GM12874 (cell line): ENCODE measurements around the gene TBL1XR1.

Experiments used
- TF ChIP-seq, protein P1 (sequence below): IDR thresholded peaks from 2 replicates; pipeline ENCODE4 v1.5.1; 2011; ENCODE audit warnings: low read depth, mild to moderate bottlenecking, control low read depth, low read length, moderate library complexity; ENCODE audit not compliant: insufficient read depth

Gene TBL1XR1

DNA sequence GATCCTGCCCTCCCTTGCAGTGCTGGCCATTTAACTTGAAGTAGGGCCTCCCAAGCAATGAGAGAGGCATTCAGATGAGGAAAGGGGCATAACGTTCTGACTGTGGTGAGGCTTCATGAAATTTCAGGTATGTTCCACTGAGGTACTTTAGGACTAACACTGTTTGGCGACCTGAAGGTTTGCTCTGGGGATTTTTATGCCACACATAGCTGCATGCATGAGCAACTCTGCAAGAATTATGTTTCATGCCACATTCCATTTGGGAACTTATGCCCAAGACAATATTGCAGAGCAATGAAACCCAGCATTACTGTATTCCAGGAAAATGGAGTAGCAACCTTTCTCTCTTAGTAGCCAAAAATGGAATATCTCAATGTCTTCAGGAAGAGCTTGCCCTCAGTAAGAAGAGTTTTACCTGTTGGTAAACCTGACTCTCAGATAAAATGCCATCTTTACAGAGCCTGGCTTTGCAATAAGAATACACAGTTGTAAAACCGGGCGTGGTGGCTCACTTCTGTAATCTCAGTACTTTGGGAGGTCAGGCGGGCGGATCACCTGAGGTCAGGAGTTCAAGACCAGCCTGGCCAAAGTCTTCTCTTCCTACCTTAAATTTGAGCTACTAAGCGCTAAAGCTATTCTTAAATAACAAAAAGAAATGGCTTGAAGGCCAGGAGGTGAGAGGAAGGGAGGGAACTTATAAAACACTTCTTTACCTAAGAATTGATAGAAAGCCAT, 16.7 kb upstream of the TBL1XR1 start:
- TF ChIP-seq, protein P1, sequence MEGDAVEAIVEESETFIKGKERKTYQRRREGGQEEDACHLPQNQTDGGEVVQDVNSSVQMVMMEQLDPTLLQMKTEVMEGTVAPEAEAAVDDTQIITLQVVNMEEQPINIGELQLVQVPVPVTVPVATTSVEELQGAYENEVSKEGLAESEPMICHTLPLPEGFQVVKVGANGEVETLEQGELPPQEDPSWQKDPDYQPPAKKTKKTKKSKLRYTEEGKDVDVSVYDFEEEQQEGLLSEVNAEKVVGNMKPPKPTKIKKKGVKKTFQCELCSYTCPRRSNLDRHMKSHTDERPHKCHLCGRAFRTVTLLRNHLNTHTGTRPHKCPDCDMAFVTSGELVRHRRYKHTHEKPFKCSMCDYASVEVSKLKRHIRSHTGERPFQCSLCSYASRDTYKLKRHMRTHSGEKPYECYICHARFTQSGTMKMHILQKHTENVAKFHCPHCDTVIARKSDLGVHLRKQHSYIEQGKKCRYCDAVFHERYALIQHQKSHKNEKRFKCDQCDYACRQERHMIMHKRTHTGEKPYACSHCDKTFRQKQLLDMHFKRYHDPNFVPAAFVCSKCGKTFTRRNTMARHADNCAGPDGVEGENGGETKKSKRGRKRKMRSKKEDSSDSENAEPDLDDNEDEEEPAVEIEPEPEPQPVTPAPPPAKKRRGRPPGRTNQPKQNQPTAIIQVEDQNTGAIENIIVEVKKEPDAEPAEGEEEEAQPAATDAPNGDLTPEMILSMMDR = no peak

DNA sequence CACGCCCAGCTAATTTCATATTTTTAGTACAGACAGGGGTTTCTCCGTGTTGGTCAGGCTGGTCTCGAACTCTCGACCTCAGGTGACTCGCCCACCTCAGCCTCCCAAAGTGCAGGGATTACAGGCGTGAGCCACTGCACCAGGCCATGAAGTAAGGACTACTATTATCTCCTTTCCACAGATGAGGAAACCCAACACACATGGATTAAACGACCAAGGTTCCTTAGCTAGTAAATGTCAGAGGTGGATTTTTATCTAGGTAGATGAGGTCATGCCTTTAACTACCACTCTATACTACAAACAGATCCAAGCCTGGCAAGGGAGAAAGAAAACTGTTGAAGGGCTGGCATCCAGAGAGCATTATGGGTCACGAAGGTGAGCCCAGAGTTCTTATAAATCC, 15.5 kb upstream of the TBL1XR1 start:
- TF ChIP-seq, protein P1 = no peak

DNA sequence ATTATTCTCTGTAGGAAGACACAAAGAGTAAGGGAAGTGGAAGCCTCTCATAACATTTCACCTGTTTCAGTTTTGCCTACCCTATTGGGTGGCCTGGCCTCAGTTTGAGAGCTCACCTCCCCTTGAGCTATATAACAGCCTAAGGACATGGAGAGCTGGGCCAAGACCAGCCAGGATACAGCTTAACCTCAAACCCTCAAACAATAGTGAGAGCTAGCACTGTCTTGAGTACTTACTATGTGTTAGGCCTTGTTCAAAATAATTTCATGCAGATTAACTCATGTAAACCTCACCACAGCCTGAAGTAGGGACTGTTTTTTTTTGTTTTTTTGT, 15.0 kb upstream of the TBL1XR1 start:
- TF ChIP-seq, protein P1 = no peak

DNA sequence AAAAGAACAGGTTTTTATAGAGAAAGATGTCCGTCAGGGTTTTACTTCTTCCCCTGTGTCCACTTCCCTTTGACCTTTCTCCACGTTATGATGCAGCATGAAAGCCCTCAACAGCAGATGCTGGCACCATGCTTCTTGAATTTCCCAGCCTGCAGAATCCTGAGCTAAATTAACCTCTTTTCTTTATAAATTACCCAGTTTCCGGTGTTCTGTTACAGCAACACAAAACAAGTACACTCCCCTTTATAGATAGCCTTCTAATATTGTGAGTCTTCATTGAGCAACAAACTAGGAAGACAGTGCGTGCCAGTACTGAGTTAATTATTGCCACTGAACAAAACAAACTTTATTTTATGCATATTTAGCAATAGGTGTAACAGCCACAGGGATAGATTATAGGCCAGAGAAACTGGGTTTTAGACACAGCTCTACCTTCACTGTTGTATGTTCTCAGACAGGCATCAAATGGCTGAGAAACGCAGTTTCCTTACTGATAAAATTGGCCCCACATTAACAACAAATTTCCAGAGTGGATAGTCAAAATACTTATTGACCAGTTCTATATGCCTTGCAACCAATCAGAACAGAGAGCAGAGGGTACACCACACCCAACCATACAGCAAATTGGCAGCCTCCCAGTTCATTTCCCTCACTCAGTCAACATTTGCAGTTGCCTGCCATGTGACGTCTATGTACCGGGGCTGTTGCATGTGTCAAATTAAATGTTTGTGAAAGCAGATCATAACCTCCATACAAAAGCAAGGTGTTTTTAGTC, 14.4 kb upstream of the TBL1XR1 start:
- TF ChIP-seq, protein P1 = no peak

DNA sequence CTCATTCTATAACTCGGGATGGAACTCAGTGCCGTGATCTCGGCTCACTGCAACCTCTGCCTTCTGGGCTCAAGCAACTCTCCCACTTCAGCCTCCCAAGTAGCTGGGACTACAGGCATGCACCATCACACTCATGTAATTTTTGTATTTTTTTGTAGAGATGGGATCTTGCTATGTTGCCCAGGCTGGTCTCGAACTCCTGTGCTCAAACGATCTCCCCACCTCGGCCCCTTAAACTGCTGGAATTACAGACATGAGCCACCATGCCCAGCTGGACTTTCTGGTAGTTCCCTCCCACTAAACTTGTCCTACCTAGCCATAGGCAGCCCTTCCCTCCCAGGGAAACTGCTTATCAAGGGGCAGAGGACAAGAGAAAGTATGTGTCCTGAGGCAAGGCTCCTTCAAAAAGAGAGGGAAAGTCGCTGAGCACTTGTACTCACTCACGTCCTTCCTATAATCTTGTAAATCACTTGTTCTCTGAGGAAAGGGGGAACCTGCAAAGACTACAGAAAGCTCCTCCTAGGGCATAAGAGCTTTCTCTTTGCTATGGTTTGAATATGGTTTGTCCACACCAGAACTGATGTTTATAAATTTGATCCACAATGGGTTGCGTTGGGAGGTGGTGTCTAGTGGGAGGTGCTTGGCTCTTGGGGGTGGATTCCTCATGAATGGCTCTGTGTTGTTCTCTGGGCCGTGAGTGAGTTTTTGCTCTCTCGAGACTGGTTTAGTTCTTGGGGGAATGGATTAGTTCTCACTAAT, 13.6 kb upstream of the TBL1XR1 start:
- TF ChIP-seq, protein P1 = no peak

DNA sequence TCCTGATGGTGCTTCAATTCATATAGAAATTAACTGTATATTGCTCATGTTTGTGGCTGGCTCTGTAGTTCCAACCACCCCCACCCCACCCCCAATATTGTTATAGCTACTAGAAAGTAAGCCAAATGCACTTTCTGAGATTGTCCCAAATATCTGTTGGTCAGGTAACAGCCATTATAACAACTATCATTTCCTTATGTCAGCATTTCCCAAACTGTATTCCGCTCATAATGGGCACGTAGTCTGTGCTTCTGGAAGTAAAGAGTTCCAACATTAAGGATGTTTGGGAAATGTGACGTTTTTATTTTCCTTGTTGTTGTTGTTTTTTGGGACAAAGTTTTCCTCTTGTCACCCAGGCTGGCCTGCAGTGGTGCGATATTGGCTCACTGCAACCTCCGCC, 12.2 kb upstream of the TBL1XR1 start:
- TF ChIP-seq, protein P1 = no peak

DNA sequence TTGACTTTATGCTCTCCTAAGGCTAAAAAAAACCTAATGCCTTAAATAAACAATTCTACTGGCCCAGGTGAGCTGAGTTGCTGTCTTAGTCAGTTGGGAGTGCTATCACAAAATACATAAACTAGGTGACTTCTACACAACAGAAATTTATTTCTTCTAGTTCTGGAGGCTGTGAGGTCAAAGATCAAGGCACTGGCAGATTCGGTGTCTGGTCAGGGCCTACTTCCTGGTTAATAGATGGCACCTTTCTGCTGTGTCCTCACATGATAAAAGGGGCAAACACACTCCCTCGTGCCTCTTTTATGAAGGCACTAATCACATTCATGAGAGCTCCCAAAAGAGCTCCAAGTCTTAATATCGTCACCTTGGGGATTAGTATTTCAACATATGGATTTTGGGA, 11.5 kb upstream of the TBL1XR1 start:
- TF ChIP-seq, protein P1 = no peak
